HEK293T (cell line): ENCODE measurements around the gene KCNJ11.

ENCODE experiments used
- ARNT ChIP-seq: fragments of 450-650 bp; IDR thresholded peaks from 2 replicates; pipeline ENCODE4 v1.6.1; 2017; ENCODE audit warnings: mild to moderate bottlenecking
- BHLHE40 ChIP-seq: fragments of 450-650 bp; IDR thresholded peaks from 2 replicates; pipeline ENCODE4 v1.6.1; 2016; ENCODE audit warnings: mild to moderate bottlenecking, moderate library complexity, borderline replicate concordance
- ELF4 ChIP-seq: fragments of 450-650 bp; IDR thresholded peaks from 2 replicates; pipeline ENCODE4 v1.6.1; 2017; ENCODE audit warnings: antibody characterized with exemption
- FOXK2 ChIP-seq: fragments of 450-650 bp; IDR thresholded peaks from 2 replicates; pipeline ENCODE4 v1.6.1; 2016; ENCODE audit warnings: mild to moderate bottlenecking
- FOXM1 ChIP-seq: fragments of 450-650 bp; IDR thresholded peaks from 2 replicates; pipeline ENCODE4 v1.6.1; 2017; ENCODE audit warnings: mild to moderate bottlenecking, borderline replicate concordance
- HDGF ChIP-seq: fragments of 450-650 bp; IDR thresholded peaks from 2 replicates; pipeline ENCODE4 v1.6.1; 2017; ENCODE audit warnings: antibody characterized with exemption, borderline replicate concordance
- NFRKB ChIP-seq: fragments of 450-650 bp; IDR thresholded peaks from 2 replicates; pipeline ENCODE4 v1.6.1; 2016; ENCODE audit warnings: mild to moderate bottlenecking, moderate library complexity
- PKNOX1 ChIP-seq: fragments of 450-650 bp; IDR thresholded peaks from 2 replicates; pipeline ENCODE4 v1.6.1; 2016
- SP1 ChIP-seq: fragments of 450-650 bp; IDR thresholded peaks from 2 replicates; pipeline ENCODE4 v1.6.1; 2017
- SUZ12 ChIP-seq: fragments of 450-650 bp; IDR thresholded peaks from 2 replicates; pipeline ENCODE4 v1.6.1; 2016; ENCODE audit warnings: mild to moderate bottlenecking
- TARDBP ChIP-seq: fragments of 450-650 bp; IDR thresholded peaks from 2 replicates; pipeline ENCODE4 v1.6.1; 2016
- ZNF384 ChIP-seq: fragments of 450-650 bp; IDR thresholded peaks from 2 replicates; pipeline ENCODE4 v1.6.1; 2016

GRCh38 chr11:17412488-17413180 lies 24.2 kb upstream of the KCNJ11 start:
- TF ChIP-seq TARDBP (no peak), BHLHE40 (no peak), FOXK2 (no peak), HDGF (no peak), SP1 (no peak), SUZ12 (no peak), FOXM1 (no peak), ZNF384 (no peak), NFRKB (no peak), ELF4 (no peak), PKNOX1 (no peak), ARNT (no peak)
